H1 (cell line): ENCODE measurements around the gene GALR1. TPM values are rescaled to one million over a fixed set of nuclear protein-coding genes. Genes with fewer than 3 reads are reported as not detected.
A peak's percentile ranks its signal among the peaks of the same experiment; 100 is the strongest.

ENCODE experiments used
- CTCF ChIA-PET: fragments of 300-600 bp; sonication (Branson Sonifier 250); formaldehyde crosslinking; loops from one replicate; lab custom pipeline; 2021; ENCODE audit not compliant: partially characterized antibody; lab: Charles Lee
- POLR2A ChIA-PET: fragments of 300-600 bp; sonication (Branson Sonifier 250); formaldehyde crosslinking; loops from one replicate; lab custom pipeline; 2021; ENCODE audit warnings: inconsistent platforms; ENCODE audit not compliant: partially characterized antibody; lab: Charles Lee
- DNase-seq, 2 experiments: peaks; one replicate each; pipeline versions ENCODE4 v3.0.0 to v3.0.0-alpha.2; 2010 to 2022; ENCODE audit warnings: low spot score in 2 of 2, low read depth in 1 of 2, mixed read lengths in 1 of 2
- FAIRE-seq: peaks from 2 replicates; lab custom pipeline; 2011; peaks lifted over from hg19 to GRCh38; lab: Jason Lieb, UNC
- H2AFZ ChIP-seq: 2 replicates; pipeline ENCODE4 v1.8.1; 2012; ENCODE audit warnings: low read length, inconsistent platforms
- H2AK5ac ChIP-seq: 2 replicates; pipeline ENCODE4 v1.6.1; 2013; ENCODE audit warnings: low read depth, low read length
- H2BK120ac ChIP-seq: replicated peaks from 2 replicates; pipeline ENCODE3; 2013; ENCODE audit warnings: low read depth, low read length, inconsistent platforms
- H2BK12ac ChIP-seq: 2 replicates; pipeline ENCODE4 v1.6.1; 2013; ENCODE audit warnings: low read depth, low read length
- H2BK15ac ChIP-seq: 2 replicates; pipeline ENCODE4 v1.6.1; 2013; ENCODE audit warnings: low read length
- H2BK20ac ChIP-seq: 2 replicates; pipeline ENCODE4 v1.6.1; 2013; ENCODE audit warnings: low read length
- H2BK5ac ChIP-seq: 2 replicates; pipeline ENCODE4 v1.6.1; 2013; ENCODE audit warnings: low read depth, low read length
- H3K14ac ChIP-seq: 2 replicates; pipeline ENCODE4 v1.6.1; 2013; ENCODE audit warnings: inconsistent platforms; ENCODE audit not compliant: insufficient read length
- H3K18ac ChIP-seq: 2 replicates; pipeline ENCODE4 v1.6.1; 2013; ENCODE audit warnings: low read length; ENCODE audit errors: extremely low read depth
- H3K23ac ChIP-seq: 2 replicates; pipeline ENCODE4 v1.6.1; 2013; ENCODE audit warnings: inconsistent platforms; ENCODE audit not compliant: insufficient read length
- H3K23me2 ChIP-seq: 2 replicates; pipeline ENCODE4 v1.6.1; 2013; ENCODE audit warnings: low read depth, low read length
- H3K27ac ChIP-seq: 2 replicates; pipeline ENCODE4 v1.6.1; 2011; ENCODE audit warnings: low read depth, low read length, inconsistent platforms
- H3K27me3 ChIP-seq, 4 experiments: replicated peaks in 1 of 4; 1 replicate in 1 of 4; 2 replicates in 3 of 4; pipeline versions ENCODE4 v1.6.1 to v1.8.1; 2011 to 2013; ENCODE audit warnings: low read length in 3 of 4, mild to moderate bottlenecking in 3 of 4, inconsistent platforms in 2 of 4, mixed read lengths in 2 of 4, moderate library complexity in 1 of 4; ENCODE audit not compliant: control insufficient read depth in 3 of 4, insufficient read depth in 3 of 4; ENCODE audit errors: extremely low read depth in 1 of 4
- H3K36me3 ChIP-seq, 4 experiments: 2 replicates each; pipeline versions ENCODE4 v1.6.1 to v1.8.1; 2011 to 2013; ENCODE audit warnings: mild to moderate bottlenecking in 4 of 4, low read length in 3 of 4, moderate library complexity in 2 of 4, control low read depth in 1 of 4, inconsistent platforms in 1 of 4; ENCODE audit not compliant: insufficient read depth in 4 of 4, control insufficient read depth in 2 of 4
- H3K4ac ChIP-seq: replicated peaks from 2 replicates; pipeline ENCODE3; 2013; ENCODE audit warnings: low read length, low read depth, mixed read lengths, inconsistent platforms; ENCODE audit not compliant: insufficient read length
- H3K4me1 ChIP-seq, 4 experiments: replicated peaks in 1 of 4; 1 replicate in 1 of 4; 2 replicates in 3 of 4; pipeline versions ENCODE4 v1.6.1 to v1.8.1; 2011 to 2013; ENCODE audit warnings: low read length in 3 of 4, inconsistent platforms in 2 of 4, mixed read lengths in 1 of 4; ENCODE audit not compliant: insufficient read depth in 4 of 4, control insufficient read depth in 3 of 4
- H3K4me2 ChIP-seq, 2 experiments: 2 replicates each; pipeline versions ENCODE4 v1.6.1 to v1.8.1; 2011 to 2013; ENCODE audit warnings: low read depth in 2 of 2, low read length in 2 of 2, control low read depth in 1 of 2, inconsistent platforms in 1 of 2, mild to moderate bottlenecking in 1 of 2; ENCODE audit not compliant: insufficient read depth in 1 of 2
- H3K4me3 ChIP-seq, 4 experiments: fragments of 200-600, 300-600 bp in 1 of 4; sonication (generic), shearing (Covaris generic), sonication (Bioruptor Twin) in 1 of 4; 2 replicates each; pipeline versions ENCODE4 v1.5.1 to v1.8.1; 2011 to 2016; ENCODE audit warnings: low read length in 4 of 4, low read depth in 3 of 4, control low read depth in 2 of 4, inconsistent platforms in 2 of 4, mild to moderate bottlenecking in 2 of 4, mixed read lengths in 1 of 4, moderate library complexity in 1 of 4; ENCODE audit not compliant: insufficient read depth in 2 of 4; ENCODE audit errors: extremely low read depth in 1 of 4
- H3K56ac ChIP-seq: replicated peaks from 2 replicates; pipeline ENCODE3; 2013; ENCODE audit warnings: low read depth, mild to moderate bottlenecking, mixed read lengths, low read length, inconsistent platforms; ENCODE audit not compliant: insufficient read length
- H3K79me1 ChIP-seq: 2 replicates; pipeline ENCODE4 v1.6.1; 2013; ENCODE audit warnings: low read depth, low read length, control low read depth
- H3K79me2 ChIP-seq, 2 experiments: 2 replicates each; pipeline versions ENCODE4 v1.6.1 to v1.8.1; 2012 to 2013; ENCODE audit warnings: low read length in 2 of 2, mild to moderate bottlenecking in 2 of 2, inconsistent platforms in 1 of 2; ENCODE audit not compliant: insufficient read depth in 2 of 2, control insufficient read depth in 1 of 2
- H3K9ac ChIP-seq, 4 experiments: replicated peaks in 1 of 4; 1 replicate in 1 of 4; 2 replicates in 3 of 4; pipeline versions ENCODE4 v1.6.1 to v1.8.1; 2011 to 2013; ENCODE audit warnings: low read depth in 3 of 4, low read length in 3 of 4, control low read depth in 2 of 4, mild to moderate bottlenecking in 2 of 4, moderate library complexity in 2 of 4, inconsistent platforms in 1 of 4; ENCODE audit errors: extremely low read depth in 1 of 4
- H3K9me3 ChIP-seq, 2 experiments: 2 replicates each; pipeline versions ENCODE4 v1.6.1 to v1.8.1; 2012 to 2013; ENCODE audit warnings: mild to moderate bottlenecking in 2 of 2, moderate library complexity in 2 of 2, control low read depth in 1 of 2, inconsistent platforms in 1 of 2, low read depth in 1 of 2, low read length in 1 of 2, mixed read lengths in 1 of 2; ENCODE audit not compliant: insufficient read depth in 2 of 2
- H4K20me1 ChIP-seq, 2 experiments: replicated peaks in 1 of 2; 2 replicates each; pipeline versions ENCODE3 to v1.8.1; 2011 to 2013; ENCODE audit warnings: inconsistent platforms in 2 of 2, low read length in 2 of 2, mild to moderate bottlenecking in 1 of 2; ENCODE audit not compliant: insufficient read depth in 2 of 2, control insufficient read depth in 1 of 2
- H4K5ac ChIP-seq: 2 replicates; pipeline ENCODE4 v1.6.1; 2013; ENCODE audit warnings: low read length, low read depth, mixed read lengths, inconsistent platforms; ENCODE audit not compliant: insufficient read length
- H4K8ac ChIP-seq: 2 replicates; pipeline ENCODE4 v1.8.0; 2013; ENCODE audit warnings: mild to moderate bottlenecking, moderate library complexity, low read length, inconsistent platforms; ENCODE audit not compliant: insufficient read depth; ENCODE audit errors: extremely low read depth
- H4K91ac ChIP-seq: replicated peaks from 2 replicates; pipeline ENCODE3; 2013; ENCODE audit warnings: low read length, mixed read lengths, inconsistent platforms; ENCODE audit not compliant: insufficient read length
- EZH2 ChIP-seq: fragments of 200-600 bp; sonication (generic); IDR thresholded peaks from 2 replicates; pipeline ENCODE4 v1.7.1; 2012; ENCODE audit warnings: low read depth, mild to moderate bottlenecking, moderate library complexity, low read length, inconsistent platforms; ENCODE audit not compliant: severe bottlenecking
- MAFK ChIP-seq: IDR thresholded peaks from 2 replicates; pipeline ENCODE4 v1.6.1; 2012; ENCODE audit warnings: low read depth, mild to moderate bottlenecking, improper control_type of control experiment, low read length
- USF2 ChIP-seq: IDR thresholded peaks from 2 replicates; pipeline ENCODE4 v1.6.1; 2011; ENCODE audit warnings: low read length, improper control_type of control experiment
- WGBS, 2 experiments: shearing (Covaris generic) in 1 of 2; methylation state at CpG; one replicate each; pipeline versions ENCODE4 v1.1.6 to v1.1.7; 2013 to 2015; ENCODE audit warnings: low lambda C conversion rate in 2 of 2, mixed read lengths in 2 of 2, inconsistent platforms in 1 of 2, low coverage in 1 of 2, missing lambda C conversion rate in 1 of 2; ENCODE audit not compliant: insufficient replicate concordance in 2 of 2, insufficient coverage in 1 of 2, insufficient read length in 1 of 2; ENCODE audit errors: extremely low coverage in 1 of 2, missing lambda C conversion rate in 1 of 2; 5-methylcytosine and 5-hydroxymethylcytosine counted together
- polyA plus RNA-seq, 7 experiments: library from polyadenylated mRNA; depleted of rRNA in 3 of 7; stranded (reverse) in 5 of 7; unstranded in 2 of 7; fragments of >200 nt in 5 of 7; fragments of 200-250 nt in 2 of 7; gene quantifications; 1 replicate in 5 of 7; 2 replicates in 1 of 7; 4 replicates in 1 of 7; pipeline versions ENCODE4 v1.2.1 to v1.2.3, GENCODE V29; 2011 to 2013; ENCODE audit warnings: missing spikeins in 2 of 7, mixed read lengths in 2 of 7
- total RNA-seq: library from RNA; stranded (reverse); fragmentation: NEBNext Ultra II Directional; extraction: Animal tissue kit (Norgen Biotek cat#: 25700); gene quantifications from 2 replicates; pipeline ENCODE4 v1.2.1, GENCODE V29; 2021

Gene GALR1
- total and polyA plus RNA-seq, 2 of the 8 experiments (the other 6 are each of a cell fraction or from before 2014, with no cell fraction given) = 0.09 to 1.6 TPM

- H4K5ac ChIP-seq = no peak overlapping the region
- no peak overlapping the region for H3K18ac ChIP-seq
- no peak overlapping the region for H3K4me3 ChIP-seq
- DNase-seq = no peak
- H3K9ac ChIP-seq = no peak overlapping the region
- no peak overlapping the region for H2BK20ac ChIP-seq
- no peak overlapping the region for H2AFZ ChIP-seq
- no peak overlapping the region for H3K4me2 ChIP-seq
- no peaks in the 10 kb centered on the region for H3K23me2 ChIP-seq
- no peak overlapping the region for H3K56ac ChIP-seq
- no peak overlapping the region for H4K91ac ChIP-seq
- H4K20me1 ChIP-seq = no peaks in the 10 kb centered on the region
- no peak overlapping the region for H2BK15ac ChIP-seq
- CTCF ChIA-PET = no interaction called here
- H3K4me1 ChIP-seq = no peaks in the 10 kb centered on the region
- H3K79me1 ChIP-seq = no peaks in the 10 kb centered on the region
- H2BK12ac ChIP-seq = no peak overlapping the region
- POLR2A ChIA-PET = no interaction called here
- no peak overlapping the region for H3K14ac ChIP-seq
- no peak overlapping the region for H2BK120ac ChIP-seq
- TF ChIP-seq MAFK = peak; percentile 18; the same call in 1 of the 2 replicates
- TF ChIP-seq EZH2 = no peak
- no peak for TF ChIP-seq USF2
- no peak overlapping the region for H4K8ac ChIP-seq
- 91% methylated on average over 4 of the region's 4 CpGs; no CpG with 5 or more reads in 1 of the 2 experiments for WGBS, 2 experiments
- no peak for FAIRE-seq
- no peak overlapping the region for H2AK5ac ChIP-seq
- H3K27me3 ChIP-seq = no peaks in the 10 kb centered on the region
- H2BK5ac ChIP-seq = no peak overlapping the region
- no peak overlapping the region for H3K23ac ChIP-seq
- no peaks in the 10 kb centered on the region for H3K36me3 ChIP-seq
- H3K9me3 ChIP-seq = no peaks in the 10 kb centered on the region
- H3K4ac ChIP-seq = no peak overlapping the region
- H3K79me2 ChIP-seq = no peaks in the 10 kb centered on the region
- H3K27ac ChIP-seq = no peak overlapping the region
These were observed 56.0 kb downstream of the GALR1 start for GRCh38 chr18:77305676-77306075.
